22Rv1 (cell line): ENCODE data around the gene NHEJ1.

Source experiments
- CTCF ChIP-seq: fragments of 450-650 bp; IDR thresholded peaks from 2 replicates; pipeline ENCODE4 v1.5.1; 2017; ENCODE audit warnings: mild to moderate bottlenecking
- ZFX ChIP-seq: fragments of 450-650 bp; IDR thresholded peaks from 2 replicates; pipeline ENCODE4 v1.6.1; 2017; ENCODE audit warnings: antibody characterized with exemption, borderline replicate concordance

- TF ChIP-seq CTCF (no peak), ZFX (no peak)
Measured at GRCh38 chr2:219095406-219095935, 65.1 kb downstream of the NHEJ1 start.
